ENCODE measurements around the gene SLC22A6.

Gene SLC22A6

GRCh38 chr11:62928011-62928410 is 56.8 kb downstream of the SLC22A6 start:
- H3K27ac ChIP-seq, result no peak overlapping the region
- no peak for DNase-seq
- H3K36me3 ChIP-seq (replicated peaks), result no peaks in the 10 kb centered on the region
- in situ Hi-C loops (cut with HindIII; ENCODE audit: low pct_ligation_motif_present, low sequenced_read_pairs), result no loop called here
- H3K27me3 ChIP-seq (replicated peaks), result peaks cover 31% of the 10 kb centered on the region
- TF ChIP-seq CTCF (IDR thresholded peaks at IDR 0.05; ENCODE audit: low read depth, low read length, missing control alignments), result no peak
- no peak overlapping the region for H3K4me3 ChIP-seq (ENCODE audit: low read depth, low read length)

- Histone ChIP-seq H3K27ac (no peak overlapping the region), H3K27me3 (replicated peaks) (peaks cover 39% of the 10 kb centered on the region), H3K4me3 (ENCODE audit: low read depth, low read length) (no peak overlapping the region), H3K36me3 (replicated peaks) (no peaks in the 10 kb centered on the region)
- no peak for TF ChIP-seq CTCF (IDR thresholded peaks at IDR 0.05; ENCODE audit: low read depth, low read length, missing control alignments)
- in situ Hi-C loops (cut with HindIII; ENCODE audit: low pct_ligation_motif_present, low sequenced_read_pairs), result no loop called here
- no peak for DNase-seq
Measured at GRCh38 chr11:62926680-62927455, 57.9 kb downstream of the SLC22A6 start.
